Naive thymus-derived CD4-positive, alpha-beta T cell (primary cell): ENCODE results near the gene CDC42BPG. TPM values are rescaled to one million over a fixed set of nuclear protein-coding genes. Genes with fewer than 3 reads are reported as not detected.

Experiments
- ATAC-seq: fragments of 150-1000 bp; cut with Tn5 transposase; 2 replicates; pipeline ENCODE4 v1.10.0; 2021; ENCODE audit warnings: mild to moderate bottlenecking, moderate library complexity
- CTCF ChIA-PET: fragments of 350-600 bp; sonication (Branson Sonifier 250); formaldehyde crosslinking; loops from one replicate; lab custom pipeline; 2021; ENCODE audit warnings: antibody characterized with exemption; lab: Charles Lee
- POLR2A ChIA-PET: fragments of 350-600 bp; sonication (Branson Sonifier 250); formaldehyde crosslinking; loops from one replicate; lab custom pipeline; 2021; ENCODE audit warnings: antibody characterized with exemption, inconsistent platforms; lab: Charles Lee
- DNase-seq, 9 donors: peaks; one replicate each; pipeline versions ENCODE4 v3.0.0 to v3.0.0-alpha.2; 2020 to 2022; ENCODE audit warnings: mixed read lengths in 1 of 9
- H3K27ac ChIP-seq: one replicate; pipeline ENCODE4 v1.7.0; 2013; ENCODE audit warnings: mild to moderate bottlenecking, low read depth, low read length, moderate library complexity
- H3K27me3 ChIP-seq, 2 donors: one replicate each; pipeline ENCODE4 v1.7.0; 2013; ENCODE audit warnings: low read length in 2 of 2, mild to moderate bottlenecking in 2 of 2, moderate library complexity in 2 of 2; ENCODE audit not compliant: control insufficient read depth in 2 of 2, insufficient read depth in 2 of 2
- H3K36me3 ChIP-seq, 3 experiments: 1 replicate in 2 of 3; 2 replicates in 1 of 3; pipeline ENCODE4 v1.7.0; 2013; ENCODE audit warnings: low read length in 3 of 3, mild to moderate bottlenecking in 3 of 3, moderate library complexity in 1 of 3; ENCODE audit not compliant: insufficient read depth in 3 of 3, control insufficient read depth in 2 of 3
- H3K4me1 ChIP-seq, 2 donors: one replicate each; pipeline ENCODE4 v1.7.0; 2013; ENCODE audit warnings: low read length in 2 of 2, mild to moderate bottlenecking in 2 of 2, moderate library complexity in 1 of 2; ENCODE audit not compliant: control insufficient read depth in 2 of 2, insufficient read depth in 2 of 2
- H3K4me3 ChIP-seq: 2 replicates; pipeline ENCODE4 v1.7.0; 2013; ENCODE audit warnings: mild to moderate bottlenecking, low read length
- H3K9me3 ChIP-seq, 3 experiments: 1 replicate in 2 of 3; 2 replicates in 1 of 3; pipeline ENCODE4 v1.7.0; 2013; ENCODE audit warnings: low read length in 3 of 3; ENCODE audit not compliant: control insufficient read depth in 2 of 3
- H3K27ac Mint-ChIP-seq, 9 donors: one replicate each; pipeline ENCODE4 v1.8.0; 2020 to 2022; ENCODE audit warnings: mixed read lengths in 9 of 9, mild to moderate bottlenecking in 8 of 9, moderate library complexity in 5 of 9, inconsistent platforms in 2 of 9
- H3K27me3 Mint-ChIP-seq, 5 donors: one replicate each; pipeline ENCODE4 v1.8.0; 2021 to 2022; ENCODE audit warnings: mixed read lengths in 5 of 5, mild to moderate bottlenecking in 1 of 5
- H3K36me3 Mint-ChIP-seq, 5 donors: one replicate each; pipeline ENCODE4 v1.8.0; 2020 to 2022; ENCODE audit warnings: mixed read lengths in 5 of 5, mild to moderate bottlenecking in 3 of 5, inconsistent platforms in 1 of 5
- H3K4me1 Mint-ChIP-seq, 7 donors: one replicate each; pipeline ENCODE4 v1.8.0; 2020 to 2022; ENCODE audit warnings: mixed read lengths in 7 of 7, mild to moderate bottlenecking in 3 of 7, inconsistent platforms in 1 of 7
- H3K4me3 Mint-ChIP-seq, 10 donors: one replicate each; pipeline ENCODE4 v1.8.0; 2020 to 2022; ENCODE audit warnings: mild to moderate bottlenecking in 10 of 10, mixed read lengths in 10 of 10, moderate library complexity in 6 of 10, inconsistent platforms in 2 of 10
- H3K9me3 Mint-ChIP-seq, 11 donors: one replicate each; pipeline ENCODE4 v1.8.0; 2020 to 2022; ENCODE audit warnings: mixed read lengths in 11 of 11, mild to moderate bottlenecking in 4 of 11, inconsistent platforms in 1 of 11, moderate library complexity in 1 of 11
- intact Hi-C, 2 donors: fragments of 100-400 bp; cut with micrococcal nuclease; formaldehyde crosslinking; loops; one replicate each; pipeline ENCODE4 v1.15.1; 2023
- polyA plus RNA-seq, 2 donors: library from polyadenylated mRNA; unstranded; fragments of 300-500 nt; fragmentation: Illumina TruSeq; gene quantifications; one replicate each; pipeline ENCODE4 v1.2.3, GENCODE V29; 2021
- total RNA-seq, 6 experiments: library from RNA in 5 of 6; stranded (reverse) in 5 of 6; gene quantifications; 1 replicate in 5 of 6; 2 replicates in 1 of 6; pipeline ENCODE4 v1.2.3 and lab custom pipeline; 2021 to 2026

Gene CDC42BPG
- total and polyA plus RNA-seq, 7 experiments from 2014 or later = 0.22 to 9.2 (median 6.9) TPM

- peak overlapping the region; percentile 49 for H3K27ac ChIP-seq
- POLR2A ChIA-PET = interaction anchor here (0.7 to 26.0 kb wide), 7 partner anchors 10 to 1883 kb away, joined by 3 to 1324 read pairs (median 4); partner anchors contain the start of genes ARL2, CDC42BPG, EHD1 and RASGRP2
Measured at GRCh38 chr11:64887757-64888405, 43.4 kb upstream of the CDC42BPG start.

GRCh38 chr11:64887234-64887756 is 42.8 kb upstream of the CDC42BPG start:
- H3K27me3 ChIP-seq = no peaks in the 10 kb centered on the region
- intact Hi-C loops = no loop called here
- DNase-seq (no peak), ATAC-seq (no peak)
- ChIA-PET POLR2A (interaction anchor here (0.7 to 26.0 kb wide), 6 partner anchors 10 to 248 kb away, joined by 3 to 1324 read pairs (median 4); partner anchors contain the start of genes ARL2, CDC42BPG, EHD1 and RASGRP2), CTCF (interaction anchor here (0.6 to 30.3 kb wide), 4 partner anchors 9 to 178 kb away, joined by 3 to 945 read pairs (median 8); partner anchors contain the start of genes CDC42BPG and EHD1)
- no peak overlapping the region for H3K27ac ChIP-seq
- peak overlapping the region in 7 of 9 donors; percentile 57 to 87 (median 80) for H3K27ac Mint-ChIP-seq
- H3K27me3 Mint-ChIP-seq = no peaks in the 10 kb centered on the region
- no peaks in the 10 kb centered on the region for H3K9me3 ChIP-seq
- peak overlapping the region in 7 of 10 donors; percentile 15 to 68 (median 54) for H3K4me3 Mint-ChIP-seq
- no peaks in the 10 kb centered on the region for H3K36me3 Mint-ChIP-seq
- no peak overlapping the region for H3K4me3 ChIP-seq
- no peaks in the 10 kb centered on the region for H3K36me3 ChIP-seq
- H3K4me1 ChIP-seq = peaks cover 15 to 21% of the 10 kb centered on the region in 2 donors
- peaks cover 20 to 32% (median 28%) of the 10 kb centered on the region in 7 donors for H3K4me1 Mint-ChIP-seq
- peaks cover 0 to 4% (median 0%) of the 10 kb centered on the region in 11 donors for H3K9me3 Mint-ChIP-seq

More at GRCh38 chr11:64887757-64888405, 43.4 kb upstream of the CDC42BPG start:
- Mint-ChIP-seq H3K27ac (peak overlapping the region in 8 of 9 donors; percentile 51 to 95 (median 85)), H3K27me3 (no peaks in the 10 kb centered on the region), H3K36me3 (no peaks in the 10 kb centered on the region), H3K4me3 (peak overlapping the region; percentile 15 to 89 (median 80)), H3K9me3 (peaks cover 0 to 4% (median 0%) of the 10 kb centered on the region in 11 donors), H3K4me1 (peaks cover 20 to 32% (median 28%) of the 10 kb centered on the region in 7 donors)
- DNase-seq (peak; percentile 74 to 94 (median 84)), ATAC-seq (peak; percentile 92)
- peaks cover 15 to 21% of the 10 kb centered on the region in 2 donors for H3K4me1 ChIP-seq
- no peaks in the 10 kb centered on the region for H3K27me3 ChIP-seq
- no peaks in the 10 kb centered on the region for H3K9me3 ChIP-seq
- no peaks in the 10 kb centered on the region for H3K36me3 ChIP-seq
- CTCF ChIA-PET = interaction anchor here (1.0 to 30.3 kb wide), 4 partner anchors 8 to 32 kb away, joined by 3 to 945 read pairs (median 8); partner anchors contain the start of genes CDC42BPG and EHD1
- peak overlapping the region; percentile 50 for H3K4me3 ChIP-seq
- intact Hi-C loops = loop anchor here (1.0 kb wide), 3 partner anchors 10 to 41 kb away; partner anchors contain the start of gene EHD1 (in 2 of the 2)

GRCh38 chr11:64885367-64886286 is 41.2 kb upstream of the CDC42BPG start:
- Mint-ChIP-seq H3K4me1 (peaks cover 27 to 41% (median 37%) of the 10 kb centered on the region in 7 donors), H3K4me3 (peak overlapping the region in 6 of 10 donors; percentile 1 to 35 (median 15)), H3K27me3 (no peaks in the 10 kb centered on the region), H3K27ac (peak overlapping the region; percentile 14 to 81 (median 71)), H3K9me3 (no peaks in the 10 kb centered on the region), H3K36me3 (no peaks in the 10 kb centered on the region)
- H3K4me3 ChIP-seq = no peak overlapping the region
- intact Hi-C loops = no loop called here
- no peaks in the 10 kb centered on the region for H3K36me3 ChIP-seq
- peaks cover 21 to 27% of the 10 kb centered on the region in 2 donors for H3K4me1 ChIP-seq
- ATAC-seq (peak; percentile 81), DNase-seq (peak in 2 of 9 donors; percentile 51 to 63)
- ChIA-PET CTCF (interaction anchor here (0.6 to 30.3 kb wide), 2 partner anchors 29 to 121 kb away, joined by 3 to 945 read pairs; partner anchors contain the start of gene CDC42BPG), POLR2A (interaction anchor here (0.6 to 26.0 kb wide), 7 partner anchors 10 to 110 kb away, joined by 3 to 1324 read pairs (median 5); partner anchors contain the start of gene CDC42BPG)
- H3K27ac ChIP-seq = peak overlapping the region; percentile 49
- H3K9me3 ChIP-seq = no peaks in the 10 kb centered on the region
- H3K27me3 ChIP-seq = no peaks in the 10 kb centered on the region

- Histone ChIP-seq H3K4me3 (no peak overlapping the region), H3K36me3 (no peaks in the 10 kb centered on the region), H3K27ac (no peak overlapping the region), H3K27me3 (no peaks in the 10 kb centered on the region), H3K9me3 (no peaks in the 10 kb centered on the region), H3K4me1 (peaks cover 37 to 43% of the 10 kb centered on the region in 2 donors)
- ATAC-seq = no peak
- H3K36me3 Mint-ChIP-seq = no peaks in the 10 kb centered on the region
- ChIA-PET POLR2A (interaction anchor here (26.0 kb wide), 1 partner anchor 28 kb away, joined by 1324 read pairs; the partner anchor contains the start of gene CDC42BPG), CTCF (interaction anchor here (1.1 to 30.3 kb wide), 2 partner anchors 9 to 28 kb away, joined by 3 to 945 read pairs; partner anchors contain the start of gene CDC42BPG)
- H3K9me3 Mint-ChIP-seq = no peaks in the 10 kb centered on the region
- no peak for DNase-seq
- peak overlapping the region in 2 of 10 donors; percentile 3 to 14 for H3K4me3 Mint-ChIP-seq
- H3K27me3 Mint-ChIP-seq = no peaks in the 10 kb centered on the region
- peak overlapping the region in 7 of 9 donors; percentile 19 to 70 (median 46) for H3K27ac Mint-ChIP-seq
- H3K4me1 Mint-ChIP-seq = peaks cover 44 to 58% (median 53%) of the 10 kb centered on the region in 7 donors
- intact Hi-C loops = no loop called here
Measured at GRCh38 chr11:64884019-64884418, 39.6 kb upstream of the CDC42BPG start.

GRCh38 chr11:64883575-64883974 is 39.1 kb upstream of the CDC42BPG start:
- no peak overlapping the region for H3K4me3 Mint-ChIP-seq
- DNase-seq = no peak
- intact Hi-C loops = no loop called here
- H3K36me3 ChIP-seq = no peaks in the 10 kb centered on the region
- POLR2A ChIA-PET = interaction anchor here (1.3 to 26.0 kb wide), 2 partner anchors 27 to 105 kb away, joined by 4 to 1324 read pairs; partner anchors contain the start of genes CDC42BPG and SF1
- peak overlapping the region in 4 of 9 donors; percentile 46 to 70 (median 59) for H3K27ac Mint-ChIP-seq
- CTCF ChIA-PET = interaction anchor here (30.3 kb wide), 1 partner anchor 27 kb away, joined by 945 read pairs; the partner anchor contains the start of gene CDC42BPG
- no peak overlapping the region for H3K27ac ChIP-seq
- no peak for ATAC-seq
- H3K4me3 ChIP-seq = no peak overlapping the region
- H3K9me3 Mint-ChIP-seq = no peaks in the 10 kb centered on the region
- peaks cover 38 to 44% of the 10 kb centered on the region in 2 donors for H3K4me1 ChIP-seq
- H3K27me3 ChIP-seq = no peaks in the 10 kb centered on the region
- no peaks in the 10 kb centered on the region for H3K27me3 Mint-ChIP-seq
- no peaks in the 10 kb centered on the region for H3K36me3 Mint-ChIP-seq
- H3K4me1 Mint-ChIP-seq = peaks cover 44 to 61% (median 55%) of the 10 kb centered on the region in 7 donors
- no peaks in the 10 kb centered on the region for H3K9me3 ChIP-seq
